GM12874 (cell line): Measurements from ENCODE around the gene WWOX.

Source experiments
- CTCF ChIP-seq: IDR thresholded peaks from 2 replicates; pipeline ENCODE4 v1.5.1; 2011; ENCODE audit warnings: low read depth, mild to moderate bottlenecking, control low read depth, low read length, moderate library complexity; ENCODE audit not compliant: insufficient read depth

WWOX gene

GRCh38 chr16:79101491-79101890, 1002.0 kb downstream of the WWOX start:
- TF ChIP-seq CTCF: no peak

GRCh38 chr16:79104567-79104966, 1005.1 kb downstream of the WWOX start:
- no peak for TF ChIP-seq CTCF

GRCh38 chr16:79107301-79107700, 1007.8 kb downstream of the WWOX start:
- TF ChIP-seq CTCF: no peak

- TF ChIP-seq CTCF: no peak
Measured at GRCh38 chr16:79109771-79110170, 1010.3 kb downstream of the WWOX start.

GRCh38 chr16:79110242-79110641, 1010.8 kb downstream of the WWOX start:
- TF ChIP-seq CTCF: no peak

GRCh38 chr16:79110953-79111352, 1011.5 kb downstream of the WWOX start:
- TF ChIP-seq CTCF: no peak

GRCh38 chr16:79112462-79112861, 1013.0 kb downstream of the WWOX start:
- no peak for TF ChIP-seq CTCF

GRCh38 chr16:79113826-79114225, 1014.4 kb downstream of the WWOX start:
- TF ChIP-seq CTCF: no peak
